GM19372 (cell line): ENCODE data around the gene IPCEF1.
"Not testable (repeated sequence)": the region's sequence is repeated elsewhere in the genome, so short reads cannot be mapped to it uniquely, and the experiment has no call there.

Experiments
- ATAC-seq: cut with Tn5 transposase; IDR thresholded peaks from one replicate; pipeline ENCODE4 v1.9.1; 2021; ENCODE audit warnings: mild to moderate bottlenecking, low read depth, moderate library complexity; ENCODE audit not compliant: unreplicated experiment

IPCEF1 gene

GRCh38 chr6:154229786-154230185, 126.8 kb downstream of the IPCEF1 start:
- ATAC-seq, result no peak

- no peak for ATAC-seq
Observed at GRCh38 chr6:154228521-154228905, 128.1 kb downstream of the IPCEF1 start.

DNA sequence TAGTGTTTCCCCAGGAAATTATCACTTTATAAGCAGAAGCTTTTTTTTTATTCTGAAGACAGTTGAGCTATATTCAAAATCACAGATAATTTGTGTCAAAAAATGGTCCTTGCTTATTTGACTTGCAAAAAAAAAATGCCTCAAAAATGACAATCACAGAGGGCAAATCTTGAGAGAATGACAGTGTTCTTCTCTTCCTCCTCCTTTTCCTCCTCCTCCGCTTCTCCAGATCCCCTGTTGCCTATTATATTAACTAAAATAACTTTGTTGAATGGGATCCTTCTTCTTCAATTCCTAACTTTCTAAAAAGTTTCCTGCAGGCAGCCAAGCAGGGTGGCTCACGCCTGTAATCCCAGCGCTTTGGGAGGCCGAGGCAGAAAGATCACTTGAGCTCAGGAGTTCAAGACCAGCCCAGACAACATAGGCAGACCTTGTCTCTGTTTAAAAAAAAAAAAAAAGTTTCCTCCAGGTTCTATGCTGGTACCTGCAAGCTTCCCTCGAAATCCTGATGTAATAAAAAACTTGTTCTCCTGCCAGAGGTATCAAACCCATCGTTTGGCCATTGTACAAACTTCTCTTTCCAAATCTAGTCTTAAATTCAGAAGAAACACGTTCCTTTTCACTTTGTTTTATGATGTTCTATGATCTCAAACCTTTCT, 128.6 kb downstream of the IPCEF1 start:
- no peak for ATAC-seq

- no peak for ATAC-seq
Observed at GRCh38 chr6:154226461-154226860, 130.1 kb downstream of the IPCEF1 start.

- ATAC-seq, result no peak
Observed at GRCh38 chr6:154223296-154223695, 133.3 kb downstream of the IPCEF1 start.

DNA sequence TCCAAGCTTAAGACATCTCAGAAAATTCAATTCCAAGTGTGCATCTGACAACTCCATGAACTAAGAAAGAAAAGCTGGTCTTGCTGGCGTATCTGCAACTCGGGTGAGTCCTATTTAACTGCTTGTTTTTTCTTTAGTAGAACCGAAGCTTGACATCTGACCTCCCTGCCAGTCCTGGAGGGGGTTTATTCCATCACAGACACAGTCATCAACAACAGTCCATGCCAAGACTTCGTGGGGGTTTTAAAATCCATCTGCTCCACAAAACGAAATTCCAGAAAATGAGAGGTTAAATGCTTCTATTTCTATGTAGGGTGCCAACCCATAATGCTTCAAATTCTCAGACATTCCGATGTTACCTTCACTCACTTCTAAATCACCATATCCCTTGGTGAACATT, 133.9 kb downstream of the IPCEF1 start:
- no peak for ATAC-seq

DNA sequence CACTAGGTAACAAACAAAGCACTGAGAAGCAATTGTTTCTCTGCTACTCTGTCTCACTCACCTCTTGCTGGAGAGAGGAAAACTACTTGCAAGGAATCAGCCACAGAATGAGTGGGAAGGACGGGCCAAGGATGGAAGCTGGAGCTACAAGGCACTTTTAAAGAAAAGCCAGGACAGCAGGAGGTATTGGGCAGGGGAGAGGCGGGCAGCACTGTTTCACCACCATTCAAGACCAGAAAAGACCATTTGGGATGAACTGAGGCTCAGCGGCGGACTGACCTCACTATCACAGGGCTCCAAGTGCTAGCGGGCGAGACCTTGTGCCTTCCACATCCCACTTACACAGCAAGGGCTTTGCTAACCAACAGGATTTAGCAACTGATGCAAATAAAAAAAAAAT, 137.4 kb downstream of the IPCEF1 start:
- no peak for ATAC-seq

GRCh38 chr6:154218787-154219186, 137.8 kb downstream of the IPCEF1 start:
- ATAC-seq, result no peak

GRCh38 chr6:154218301-154218700, 138.3 kb downstream of the IPCEF1 start:
- no peak for ATAC-seq

- no peak for ATAC-seq
Observed at GRCh38 chr6:154213782-154214181, 142.8 kb downstream of the IPCEF1 start.

DNA sequence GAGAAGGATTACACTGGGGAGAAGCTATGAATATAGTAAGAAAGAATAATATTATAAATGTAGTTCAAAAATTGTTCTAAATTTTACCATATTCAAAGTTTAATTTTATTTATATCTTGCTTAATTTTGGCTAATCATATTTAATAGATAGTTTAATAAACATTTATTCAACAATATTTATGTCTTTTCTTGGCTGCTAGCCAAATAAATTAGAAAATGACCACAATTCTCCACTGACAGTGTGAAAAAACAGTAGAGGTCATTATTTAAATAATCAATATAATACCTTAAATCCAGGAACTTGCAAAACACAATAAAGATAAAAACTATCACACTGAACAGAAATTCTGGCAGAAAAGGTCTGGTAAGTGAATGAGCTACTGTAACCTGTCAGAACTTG, 145.9 kb downstream of the IPCEF1 start:
- ATAC-seq, result no peak

GRCh38 chr6:154209555-154209954, 147.0 kb downstream of the IPCEF1 start:
- ATAC-seq, result no peak

- ATAC-seq, result no peak
Observed at GRCh38 chr6:154206996-154207395, 149.6 kb downstream of the IPCEF1 start.

DNA sequence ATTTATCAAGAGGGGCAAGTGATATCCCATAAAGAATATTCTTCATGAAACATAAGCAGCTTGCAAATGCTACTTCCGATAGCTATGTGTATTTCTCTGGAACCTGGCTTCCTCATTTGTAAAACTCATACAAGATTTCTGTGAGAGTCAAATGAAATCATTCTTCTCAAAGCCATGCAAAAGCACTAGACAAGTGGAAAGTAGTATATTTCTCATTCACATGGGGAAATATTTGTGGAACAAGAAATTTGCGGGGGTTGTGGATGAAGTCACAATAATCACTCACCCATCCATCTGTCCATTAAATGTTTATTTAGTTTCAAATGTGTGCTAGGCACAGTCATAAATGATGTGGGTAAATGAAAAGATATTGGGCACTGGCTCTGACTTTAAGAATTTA, 150.5 kb downstream of the IPCEF1 start:
- no peak for ATAC-seq

DNA sequence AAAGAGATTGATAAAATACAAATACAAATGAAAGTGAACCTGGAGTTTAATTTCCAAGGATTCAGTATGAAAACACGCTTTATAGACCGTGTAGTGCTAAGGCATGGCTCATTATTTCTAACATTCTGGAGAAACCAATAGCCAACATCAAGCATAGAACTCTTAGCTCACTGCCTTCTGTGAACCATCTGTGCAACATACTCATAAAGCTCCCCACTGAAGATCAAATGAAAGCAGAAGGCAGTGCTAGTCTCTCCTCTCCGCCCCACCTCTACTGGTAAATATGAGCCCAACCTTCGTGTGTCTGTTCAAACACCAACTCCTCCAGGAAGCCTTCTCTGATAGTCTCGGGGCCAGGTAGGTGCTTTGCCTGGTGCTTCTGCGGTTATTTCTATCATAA, 153.6 kb downstream of the IPCEF1 start:
- ATAC-seq, result no peak

DNA sequence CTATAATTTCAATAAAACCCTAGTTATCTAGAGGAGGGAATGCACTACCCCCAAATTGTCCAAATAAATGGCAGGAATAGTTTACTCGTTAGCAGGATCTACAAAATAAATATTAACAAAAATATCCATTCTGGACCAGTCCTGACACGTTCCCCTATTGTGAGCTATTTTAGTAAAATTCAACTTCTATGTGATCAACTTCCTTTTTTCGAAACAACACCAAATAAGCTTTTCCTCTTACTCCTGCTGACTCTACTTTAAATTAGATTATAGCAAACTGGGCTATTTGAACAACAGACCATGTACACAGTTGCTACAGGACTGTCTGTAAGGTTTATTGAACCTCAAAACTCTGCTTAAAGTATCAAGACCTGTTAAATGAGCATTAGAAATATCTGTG, 154.3 kb downstream of the IPCEF1 start:
- ATAC-seq, result no peak

GRCh38 chr6:154201688-154202087, 154.9 kb downstream of the IPCEF1 start:
- ATAC-seq, result not testable (repeated sequence)

DNA sequence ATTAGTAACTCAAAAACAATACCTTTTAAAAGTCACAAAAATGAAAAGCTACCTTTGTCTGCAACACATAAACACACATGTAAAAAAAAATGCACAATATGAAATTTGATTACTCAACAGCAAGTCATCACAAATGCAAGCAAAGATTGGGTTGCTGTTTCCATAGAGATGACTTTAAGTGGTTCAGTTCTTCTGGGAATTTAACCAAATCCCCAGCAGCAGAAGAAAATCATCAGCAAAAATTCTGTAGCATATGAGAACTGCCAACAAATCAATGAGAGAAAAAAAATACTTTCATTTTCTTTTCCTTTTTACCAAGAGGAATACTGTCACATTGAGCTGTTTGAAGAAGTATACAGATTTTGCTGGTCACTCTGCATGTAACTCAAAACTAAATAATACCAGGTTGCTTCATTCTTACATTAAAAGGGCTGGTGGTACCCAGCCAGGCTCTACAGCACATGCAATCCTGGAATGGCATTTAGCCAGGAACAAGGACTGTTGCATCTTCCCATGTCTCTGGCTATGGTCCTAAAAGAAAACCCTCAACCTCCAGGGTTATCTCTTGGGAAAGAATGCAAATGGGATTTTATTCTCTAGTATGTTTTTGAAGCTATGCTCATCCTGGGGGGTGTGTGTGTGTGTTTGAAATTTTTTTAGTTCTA, 159.3 kb downstream of the IPCEF1 start:
- no peak for ATAC-seq

GRCh38 chr6:154196333-154196885, 160.2 kb downstream of the IPCEF1 start:
- ATAC-seq, result no peak

GRCh38 chr6:154187714-154188113, 168.9 kb downstream of the IPCEF1 start:
- ATAC-seq, result no peak

DNA sequence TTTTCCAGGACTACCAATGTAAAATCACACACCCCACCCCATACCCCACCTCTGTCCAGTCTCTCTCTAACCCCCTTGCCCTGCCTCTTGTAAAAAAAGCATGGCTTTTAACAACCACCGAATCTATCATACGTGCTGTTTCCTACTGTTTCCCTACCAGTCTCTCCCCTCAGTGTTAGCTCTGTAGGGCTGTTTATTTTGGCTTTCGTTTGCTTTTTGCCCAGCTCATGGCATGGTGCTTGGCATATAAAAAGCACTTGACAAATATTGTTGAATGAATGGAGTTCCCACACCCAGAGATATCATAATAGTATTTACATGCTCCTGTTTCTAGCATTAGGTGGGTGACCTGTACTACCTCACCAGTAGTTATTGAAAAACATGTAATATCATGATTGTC, 169.4 kb downstream of the IPCEF1 start:
- ATAC-seq, result no peak

- no peak for ATAC-seq
Observed at GRCh38 chr6:154179434-154179833, 177.2 kb downstream of the IPCEF1 start.
